Activated T-cell treated with anti-CD3 and anti-CD28 coated beads, Interleukin-2, amount 50 U/mL, for 72 hours (primary cell): ENCODE results near the gene SLC17A2. TPM values are rescaled to one million over a fixed set of nuclear protein-coding genes. Genes with fewer than 3 reads are reported as not detected.

Source experiments
- ATAC-seq, 2 donors: fragments of 150-1000 bp; cut with Tn5 transposase; replicated peaks in 1 of 2; 2 replicates each; pipeline ENCODE4 v1.10.0; 2021; ENCODE audit warnings: moderate library complexity in 2 of 2, mild to moderate bottlenecking in 1 of 2
- DNase-seq, 2 donors: peaks; one replicate each; pipeline ENCODE4 v3.0.0; 2021 to 2022; ENCODE audit warnings: mixed read lengths in 1 of 2
- H3K27ac Mint-ChIP-seq: one replicate; pipeline ENCODE4 v1.8.0; 2022; ENCODE audit warnings: mild to moderate bottlenecking, moderate library complexity, mixed read lengths
- H3K27me3 Mint-ChIP-seq: one replicate; pipeline ENCODE4 v1.8.0; 2022; ENCODE audit warnings: low read depth, mixed read lengths
- H3K36me3 Mint-ChIP-seq, 2 donors: one replicate each; pipeline ENCODE4 v1.8.0; 2022; ENCODE audit warnings: mixed read lengths in 2 of 2, mild to moderate bottlenecking in 1 of 2; ENCODE audit not compliant: insufficient read depth in 2 of 2
- H3K4me1 Mint-ChIP-seq: one replicate; pipeline ENCODE4 v1.8.0; 2022; ENCODE audit warnings: low read depth, mixed read lengths
- H3K4me3 Mint-ChIP-seq, 2 donors: one replicate each; pipeline ENCODE4 v1.8.0; 2022; ENCODE audit warnings: mild to moderate bottlenecking in 2 of 2, mixed read lengths in 2 of 2, moderate library complexity in 2 of 2
- H3K9me3 Mint-ChIP-seq, 2 donors: one replicate each; pipeline ENCODE4 v1.8.0; 2022; ENCODE audit warnings: mixed read lengths in 2 of 2
- total RNA-seq, 2 donors: library from RNA; stranded (reverse); gene quantifications; one replicate each; pipeline ENCODE4 v1.2.3, GENCODE V29; 2022

Gene SLC17A2
- total RNA-seq, 2 donors from 2014 or later: not detected

- Mint-ChIP-seq H3K36me3 (no peaks in the 10 kb centered on the region), H3K9me3 (no peaks in the 10 kb centered on the region), H3K27ac (no peak overlapping the region), H3K27me3 (no peaks in the 10 kb centered on the region), H3K4me1 (peaks cover 15% of the 10 kb centered on the region), H3K4me3 (no peak overlapping the region)
- ATAC-seq: no peak
- no peak for DNase-seq
Measured at GRCh38 chr6:25886066-25886465, 44.4 kb downstream of the SLC17A2 start.

DNA sequence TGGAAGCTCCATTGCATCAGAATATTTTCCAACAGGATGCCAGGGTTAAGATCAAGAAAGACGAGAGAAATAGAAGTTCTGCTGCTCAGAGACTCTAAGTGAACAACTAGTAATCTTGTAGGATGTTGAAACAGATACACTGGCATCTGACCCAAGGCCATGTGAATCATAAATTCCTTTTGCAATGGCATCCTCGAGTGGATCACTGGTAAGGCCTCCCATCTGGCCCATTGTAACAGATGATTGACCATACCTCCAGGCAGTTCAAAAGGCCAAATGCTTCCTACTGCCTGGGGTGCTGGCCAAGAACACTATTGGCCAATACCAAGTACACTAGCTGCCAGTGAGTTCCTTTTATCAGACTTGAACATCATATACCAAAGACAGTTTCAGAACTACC, 46.5 kb downstream of the SLC17A2 start:
- Mint-ChIP-seq H3K36me3 (no peaks in the 10 kb centered on the region), H3K4me3 (no peak overlapping the region), H3K27ac (no peak overlapping the region), H3K4me1 (peaks cover 8% of the 10 kb centered on the region), H3K27me3 (no peaks in the 10 kb centered on the region), H3K9me3 (no peaks in the 10 kb centered on the region)
- no peak for DNase-seq
- ATAC-seq: no peak

GRCh38 chr6:25883536-25883935, 47.0 kb downstream of the SLC17A2 start:
- no peak for DNase-seq
- no peaks in the 10 kb centered on the region for H3K27me3 Mint-ChIP-seq
- H3K4me3 Mint-ChIP-seq: no peak overlapping the region
- H3K9me3 Mint-ChIP-seq: no peaks in the 10 kb centered on the region
- no peak for ATAC-seq
- peaks cover 7% of the 10 kb centered on the region for H3K4me1 Mint-ChIP-seq
- H3K36me3 Mint-ChIP-seq: no peaks in the 10 kb centered on the region
- H3K27ac Mint-ChIP-seq: no peak overlapping the region

DNA sequence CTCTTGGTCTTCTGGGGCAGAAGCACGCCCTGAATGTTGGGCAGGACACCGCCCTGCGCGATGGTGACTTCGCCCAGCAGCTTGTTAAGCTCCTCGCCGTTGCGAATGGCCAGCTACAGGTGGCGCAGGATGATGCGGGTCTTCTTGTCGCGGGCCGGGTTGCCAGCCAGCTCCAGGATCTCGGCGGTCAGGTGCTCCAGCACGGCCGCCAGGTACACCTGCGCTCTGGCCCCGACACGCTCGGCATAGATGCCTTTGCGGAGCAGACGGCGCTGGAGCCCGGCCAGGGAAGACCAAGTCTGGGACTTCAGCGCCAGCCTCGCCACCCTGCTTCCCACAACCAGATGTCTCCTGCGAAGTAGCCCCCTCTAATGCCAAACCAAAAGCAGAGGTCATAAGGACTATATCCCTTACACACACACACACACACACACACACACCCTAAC, 48.4 kb downstream of the SLC17A2 start:
- Mint-ChIP-seq H3K4me1 (peaks cover 7% of the 10 kb centered on the region), H3K9me3 (no peaks in the 10 kb centered on the region), H3K27ac (peak overlapping the region; percentile 69), H3K36me3 (no peaks in the 10 kb centered on the region), H3K4me3 (peak overlapping the region; percentile 81 to 90), H3K27me3 (no peaks in the 10 kb centered on the region)
- ATAC-seq (peak; percentile 94), DNase-seq (peak; percentile 52 to 64)

GRCh38 chr6:25880601-25881000, 49.9 kb downstream of the SLC17A2 start:
- Mint-ChIP-seq H3K4me3 (no peak overlapping the region), H3K9me3 (no peaks in the 10 kb centered on the region)
- no peak for ATAC-seq

DNA sequence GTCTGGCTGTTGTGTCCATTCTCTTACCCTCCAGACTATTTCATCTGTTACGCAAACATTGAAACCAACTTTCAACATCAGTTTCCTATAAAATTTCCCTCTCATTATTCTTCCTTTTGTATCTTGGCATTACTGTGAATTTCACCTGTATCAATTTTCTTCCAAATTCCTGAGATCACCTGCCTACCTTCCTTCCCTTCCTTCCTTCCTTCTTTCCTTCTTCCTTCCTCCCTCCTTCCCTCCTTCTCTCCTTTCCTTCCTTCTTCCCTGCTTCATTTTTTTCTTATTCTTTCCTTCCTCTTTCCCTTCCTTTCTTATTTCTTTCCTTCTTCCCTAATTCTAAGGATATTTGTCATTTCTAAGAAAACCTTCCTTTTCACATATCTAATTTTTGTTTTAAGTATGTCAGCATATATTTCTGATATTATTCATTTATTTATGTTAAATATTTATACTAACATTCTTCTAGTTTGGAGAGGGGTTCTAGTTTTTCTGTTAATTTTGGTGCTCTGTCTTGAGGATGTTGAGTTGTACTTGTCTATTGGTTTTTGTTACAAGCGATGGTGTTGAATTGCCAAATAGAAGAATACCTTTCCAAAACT, 51.7 kb downstream of the SLC17A2 start:
- no peaks in the 10 kb centered on the region for H3K36me3 Mint-ChIP-seq
- ATAC-seq: no peak
- no peaks in the 10 kb centered on the region for H3K9me3 Mint-ChIP-seq

More at GRCh38 chr6:25880601-25881000, 49.9 kb downstream of the SLC17A2 start:
- peaks cover 7% of the 10 kb centered on the region for H3K4me1 Mint-ChIP-seq
- no peak for DNase-seq
- H3K27me3 Mint-ChIP-seq: no peaks in the 10 kb centered on the region
- no peak overlapping the region for H3K27ac Mint-ChIP-seq
- no peaks in the 10 kb centered on the region for H3K36me3 Mint-ChIP-seq

DNA sequence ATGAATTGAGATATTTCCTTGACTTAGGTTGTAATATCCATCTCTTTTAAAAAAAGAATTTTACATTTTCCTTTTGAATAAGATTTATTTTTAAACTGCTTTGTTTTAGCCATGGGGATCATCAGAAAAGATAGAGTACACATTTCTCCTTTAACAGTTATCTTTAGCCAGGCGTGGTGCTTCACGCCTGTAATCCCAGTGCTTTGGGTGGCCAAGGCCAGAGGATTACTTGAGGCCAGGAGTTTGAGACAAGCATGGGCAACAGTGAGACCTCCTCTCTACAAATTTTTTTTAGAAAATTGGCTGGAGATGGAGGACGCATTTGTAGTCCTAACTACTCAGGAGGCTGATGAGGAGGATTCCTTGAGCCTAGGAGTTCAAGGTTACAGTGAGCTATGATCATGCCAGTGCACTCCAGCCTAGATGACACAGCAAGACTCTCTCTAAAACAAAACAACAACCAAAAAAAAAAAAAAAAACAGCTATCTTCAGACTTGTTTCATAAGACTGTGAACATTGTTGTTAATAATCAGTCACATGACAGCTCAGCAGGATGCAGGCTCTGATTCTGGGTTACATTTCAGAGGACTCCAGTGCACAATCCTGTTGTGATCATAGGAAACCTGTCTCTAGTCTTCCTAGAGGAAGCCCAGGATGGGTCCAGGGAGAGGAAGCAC, 54.4 kb downstream of the SLC17A2 start:
- no peak overlapping the region for H3K4me3 Mint-ChIP-seq
- no peaks in the 10 kb centered on the region for H3K36me3 Mint-ChIP-seq
- H3K27me3 Mint-ChIP-seq: no peaks in the 10 kb centered on the region
- DNase-seq: no peak
- H3K4me1 Mint-ChIP-seq: peaks cover 23% of the 10 kb centered on the region
- no peaks in the 10 kb centered on the region for H3K9me3 Mint-ChIP-seq
- ATAC-seq: no peak
- no peak overlapping the region for H3K27ac Mint-ChIP-seq

More for the DNA sequence above, 51.7 kb downstream of the SLC17A2 start:
- Mint-ChIP-seq H3K4me3 (no peak overlapping the region), H3K4me1 (peaks cover 19% of the 10 kb centered on the region), H3K27me3 (no peaks in the 10 kb centered on the region), H3K27ac (no peak overlapping the region)
- no peak for DNase-seq

DNA sequence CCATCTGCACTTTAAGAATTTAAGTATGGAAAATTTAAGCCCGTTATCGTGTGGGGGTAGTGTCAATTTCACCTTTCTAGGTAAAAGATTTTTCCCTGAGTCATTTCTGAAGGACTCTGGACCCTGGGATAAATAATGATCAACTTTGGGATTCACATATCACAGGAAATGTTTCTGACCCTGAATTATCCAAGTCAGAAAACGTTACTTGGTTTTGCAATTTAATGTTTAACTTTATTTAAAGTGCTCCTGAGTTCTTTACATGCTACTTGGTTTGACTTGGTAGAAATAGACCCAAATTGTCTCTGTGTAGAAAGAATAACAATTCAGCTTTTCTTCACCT, 55.0 kb downstream of the SLC17A2 start:
- no peak for DNase-seq
- H3K4me3 Mint-ChIP-seq: no peak overlapping the region
- H3K4me1 Mint-ChIP-seq: peaks cover 23% of the 10 kb centered on the region
- no peaks in the 10 kb centered on the region for H3K27me3 Mint-ChIP-seq
- no peaks in the 10 kb centered on the region for H3K36me3 Mint-ChIP-seq
- H3K9me3 Mint-ChIP-seq: no peaks in the 10 kb centered on the region
- H3K27ac Mint-ChIP-seq: no peak overlapping the region
- no peak for ATAC-seq

DNA sequence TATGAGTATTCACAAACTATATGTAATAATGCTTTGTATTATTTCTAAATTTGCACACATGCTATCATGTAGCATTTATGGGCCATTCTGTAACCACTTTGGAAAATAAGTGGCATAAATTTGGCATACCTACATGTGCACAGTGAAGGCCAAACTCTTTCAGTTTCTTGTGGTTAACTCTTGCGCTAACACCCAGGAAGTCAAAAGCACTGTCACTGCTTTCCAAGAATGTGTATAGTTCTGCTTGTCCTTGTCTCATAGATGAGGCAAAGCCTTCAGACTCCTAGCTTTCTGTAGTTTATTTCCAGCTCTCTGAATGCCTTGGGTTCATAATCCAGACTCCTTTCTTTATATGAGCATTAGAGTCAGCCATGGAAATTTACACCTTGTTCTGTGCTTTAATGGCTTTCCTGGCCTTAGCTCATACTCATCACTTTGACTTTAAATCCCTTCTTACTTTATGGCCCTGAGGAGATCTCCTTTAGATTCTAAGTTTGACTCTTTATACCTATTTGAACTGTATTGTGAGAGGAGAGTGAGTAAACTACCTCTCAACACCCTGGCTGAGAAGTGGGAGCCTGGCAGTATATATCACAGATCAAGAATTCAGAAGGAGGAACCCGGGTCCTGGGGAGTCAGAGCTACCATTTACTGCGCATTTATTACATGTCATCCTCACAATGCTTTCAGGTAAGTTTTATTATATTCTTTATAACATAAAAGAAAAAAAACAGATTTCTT, 55.5 kb downstream of the SLC17A2 start:
- H3K27me3 Mint-ChIP-seq: no peaks in the 10 kb centered on the region
- no peak overlapping the region for H3K27ac Mint-ChIP-seq
- H3K4me1 Mint-ChIP-seq: peaks cover 23% of the 10 kb centered on the region
- H3K36me3 Mint-ChIP-seq: no peaks in the 10 kb centered on the region
- ATAC-seq (peak in 1 of 2 donors; percentile 62), DNase-seq (no peak)
- no peaks in the 10 kb centered on the region for H3K9me3 Mint-ChIP-seq
- H3K4me3 Mint-ChIP-seq: peak overlapping the region in 1 of 2 donors; percentile 38

- peaks cover 23% of the 10 kb centered on the region for H3K4me1 Mint-ChIP-seq
- ATAC-seq (no peak), DNase-seq (no peak)
- peak within 1 kb of the TSS in 1 of 2 donors; percentile 38 for H3K4me3 Mint-ChIP-seq
- no peak within 1 kb of the TSS for H3K27ac Mint-ChIP-seq
- H3K9me3 Mint-ChIP-seq: no peaks in the 10 kb centered on the region
- H3K27me3 Mint-ChIP-seq: no peaks in the 10 kb centered on the region
- H3K36me3 Mint-ChIP-seq: no peaks in the 10 kb centered on the region
Measured at GRCh38 chr6:25874118-25874517, 56.4 kb downstream of the SLC17A2 start, which contains the start of gene SLC17A3. Gene SLC17A3 (minus strand): TSS chr6:25874243. CDS start chr6:25868387, 5,856 bp downstream.

GRCh38 chr6:25872814-25873213, 57.7 kb downstream of the SLC17A2 start:
- no peaks in the 10 kb centered on the region for H3K9me3 Mint-ChIP-seq
- H3K4me1 Mint-ChIP-seq: peaks cover 23% of the 10 kb centered on the region
- H3K36me3 Mint-ChIP-seq: no peaks in the 10 kb centered on the region
- no peak overlapping the region for H3K4me3 Mint-ChIP-seq
- no peaks in the 10 kb centered on the region for H3K27me3 Mint-ChIP-seq
- no peak overlapping the region for H3K27ac Mint-ChIP-seq
- peak in 1 of 2 donors; percentile 39 for ATAC-seq
- DNase-seq: no peak

- Mint-ChIP-seq H3K27ac (no peak overlapping the region), H3K4me3 (no peak overlapping the region), H3K36me3 (peaks cover 0 to 1% of the 10 kb centered on the region in 2 donors), H3K4me1 (peaks cover 33% of the 10 kb centered on the region), H3K27me3 (peaks cover 2% of the 10 kb centered on the region), H3K9me3 (peaks cover 0 to under 1% of the 10 kb centered on the region in 2 donors)
- ATAC-seq (no peak), DNase-seq (no peak)
Measured at GRCh38 chr6:25869840-25870239, 60.7 kb downstream of the SLC17A2 start.

DNA sequence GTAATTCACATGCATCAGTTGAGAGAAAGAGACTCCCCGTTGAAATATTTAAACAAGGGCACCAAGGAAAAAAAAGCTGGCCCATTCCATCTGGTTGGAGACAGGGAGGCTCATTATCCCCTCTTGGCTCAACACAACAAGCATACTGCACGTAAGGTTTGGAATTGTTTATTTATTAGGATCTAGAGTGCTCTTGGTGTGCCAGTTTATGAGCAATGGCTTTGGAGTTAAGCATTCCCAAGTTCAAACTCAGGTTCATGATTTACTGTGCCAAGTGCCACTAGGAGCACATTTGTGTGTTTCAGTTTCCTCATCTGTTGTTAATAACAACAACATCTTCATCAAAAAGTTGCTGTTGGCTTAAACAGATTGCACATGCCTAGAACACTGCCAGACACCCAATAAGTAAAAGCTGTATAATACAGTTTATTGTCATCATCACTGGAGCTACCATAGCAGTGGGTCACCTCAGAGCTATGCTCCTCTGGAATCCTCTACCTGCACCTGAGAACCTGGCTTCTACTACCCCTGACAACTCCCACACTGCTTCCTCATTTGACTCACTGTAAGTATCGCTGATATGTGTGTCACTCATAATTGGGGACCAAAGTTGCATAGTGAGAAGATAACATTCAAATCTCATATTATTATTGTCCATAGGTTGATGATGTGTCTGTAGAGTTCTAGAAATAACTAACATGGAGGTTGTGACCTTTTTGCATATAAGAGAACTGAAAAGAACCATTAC, 61.9 kb downstream of the SLC17A2 start:
- ATAC-seq: peak; percentile 45 to 55
- Mint-ChIP-seq H3K9me3 (peaks cover 12 to 13% of the 10 kb centered on the region in 2 donors), H3K27ac (no peak overlapping the region), H3K27me3 (peaks cover 10% of the 10 kb centered on the region), H3K36me3 (peaks cover 4 to 8% of the 10 kb centered on the region in 2 donors), H3K4me1 (peaks cover 35% of the 10 kb centered on the region), H3K4me3 (no peak overlapping the region)
- no peak for DNase-seq
